Lung (tissue), 12 donors: ENCODE results near the gene UQCRC2. TPM values are rescaled to one million over a fixed set of nuclear protein-coding genes. Genes with fewer than 3 reads are reported as not detected.

Experiments
- ATAC-seq: fragments of 200-7000 bp; cut with Tn5 transposase; one replicate; pipeline ENCODE4 v1.9.1; 2020; ENCODE audit warnings: moderate number of reproducible peaks; ENCODE audit not compliant: insufficient read depth, low FRiP score
- DNase-seq, 3 donors: peaks; one replicate each; pipeline ENCODE4 v3.0.0-alpha.2; 2013 to 2017
- H3K27ac ChIP-seq, 2 donors: one replicate each; pipeline ENCODE4 v1.5.1; 2013; ENCODE audit warnings: mild to moderate bottlenecking in 2 of 2, moderate library complexity in 2 of 2, control low read depth in 1 of 2, inconsistent platforms in 1 of 2, low read depth in 1 of 2, low read length in 1 of 2
- H3K27me3 ChIP-seq, 3 donors: one replicate each; pipeline ENCODE4 v1.5.1; 2013; ENCODE audit warnings: low read length in 2 of 3; ENCODE audit not compliant: control insufficient read depth in 3 of 3, insufficient read depth in 3 of 3
- H3K36me3 ChIP-seq, 4 donors: one replicate each; pipeline ENCODE4 v1.5.1; 2013; ENCODE audit warnings: low read length in 4 of 4, mild to moderate bottlenecking in 1 of 4, moderate library complexity in 1 of 4; ENCODE audit not compliant: control insufficient read depth in 4 of 4, insufficient read depth in 4 of 4
- H3K4me1 ChIP-seq, 5 donors: one replicate each; pipeline ENCODE4 v1.5.1; 2013; ENCODE audit warnings: low read length in 5 of 5, mild to moderate bottlenecking in 2 of 5, moderate library complexity in 1 of 5; ENCODE audit not compliant: control insufficient read depth in 5 of 5, insufficient read depth in 5 of 5
- H3K4me3 ChIP-seq: one replicate; pipeline ENCODE4 v1.5.1; 2013; ENCODE audit warnings: mild to moderate bottlenecking, control low read depth, moderate library complexity
- H3K9ac ChIP-seq, 2 donors: one replicate each; pipeline ENCODE4 v1.5.1; 2013; ENCODE audit warnings: low read length in 2 of 2, control low read depth in 1 of 2; ENCODE audit not compliant: insufficient read depth in 1 of 2
- H3K9me3 ChIP-seq, 4 donors: one replicate each; pipeline ENCODE4 v1.5.1; 2013; ENCODE audit warnings: low read length in 3 of 4, mild to moderate bottlenecking in 1 of 4, moderate library complexity in 1 of 4; ENCODE audit not compliant: control insufficient read depth in 4 of 4, insufficient read depth in 3 of 4
- CTCF ChIP-seq: IDR thresholded peaks from 2 replicates; pipeline ENCODE4 v1.5.1; 2012; ENCODE audit warnings: mild to moderate bottlenecking; ENCODE audit errors: control extremely low read depth, extremely low read depth
- WGBS, 2 donors: extraction: QIAGEN DNeasy Blood & Tissue Kit; methylation state at CpG; one replicate each; pipeline ENCODE4 v1.1.7; 2013; 5-methylcytosine and 5-hydroxymethylcytosine counted together
- polyA plus RNA-seq, 2 donors: library from polyadenylated mRNA; stranded (reverse); fragments of 200-250 nt; gene quantifications; one replicate each; pipeline ENCODE4 v1.2.1, GENCODE V29; 2013
- total RNA-seq, 2 donors: library from RNA; depleted of rRNA in 1 of 2; stranded (reverse); fragments of >200 nt in 1 of 2; gene quantifications; one replicate each; pipeline ENCODE4 v1.2.1, GENCODE V29; 2014 to 2021
- donor health status: control.
- donor health status: control.
- donor health status: Bipolar disorder and iron deficiency.
- donor health status: healthy.
- donor health status: DM: yes; HTN: yes; CAD: no.

UQCRC2 gene
- total and polyA plus RNA-seq, 4 donors, result 69.3 to 196 (median 147) TPM

GRCh38 chr16:21937336-21937829, 15.8 kb upstream of the UQCRC2 start:
- H3K4me3 ChIP-seq, result no peak overlapping the region
- no peaks in the 10 kb centered on the region for H3K27me3 ChIP-seq
- no peak overlapping the region for H3K9ac ChIP-seq
- H3K4me1 ChIP-seq, result peaks cover 0 to 3% (median 0%) of the 10 kb centered on the region in 5 donors
- H3K36me3 ChIP-seq, result no peaks in the 10 kb centered on the region
- no peak for ATAC-seq
- TF ChIP-seq CTCF, result no peak
- peak in 2 of 3 donors; percentile 33 to 37 for DNase-seq
- no peaks in the 10 kb centered on the region for H3K9me3 ChIP-seq
- H3K27ac ChIP-seq, result no peak overlapping the region

GRCh38 chr16:21940570-21940969, 12.6 kb upstream of the UQCRC2 start:
- 95 to 97% methylated on average over 1 of the region's 1 CpG for WGBS, 2 donors
- H3K27ac ChIP-seq, result no peak overlapping the region
- H3K36me3 ChIP-seq, result no peaks in the 10 kb centered on the region
- no peaks in the 10 kb centered on the region for H3K9me3 ChIP-seq
- H3K27me3 ChIP-seq, result no peaks in the 10 kb centered on the region
- TF ChIP-seq CTCF, result no peak
- H3K4me3 ChIP-seq, result no peak overlapping the region
- H3K9ac ChIP-seq, result no peak overlapping the region
- DNase-seq, result no peak
- no peak for ATAC-seq
- peaks cover 0 to 3% (median 0%) of the 10 kb centered on the region in 5 donors for H3K4me1 ChIP-seq

GRCh38 chr16:21943571-21943970, 9.6 kb upstream of the UQCRC2 start:
- no peaks in the 10 kb centered on the region for H3K27me3 ChIP-seq
- DNase-seq (no peak), ATAC-seq (no peak)
- H3K4me1 ChIP-seq, result peaks cover 0 to 3% (median 0%) of the 10 kb centered on the region in 5 donors
- no peak overlapping the region for H3K4me3 ChIP-seq
- H3K9me3 ChIP-seq, result no peaks in the 10 kb centered on the region
- H3K9ac ChIP-seq, result no peak overlapping the region
- no peak for TF ChIP-seq CTCF
- no peak overlapping the region for H3K27ac ChIP-seq
- no peaks in the 10 kb centered on the region for H3K36me3 ChIP-seq
- WGBS, 2 donors, result 93% methylated on average over 4 of the region's 4 CpGs
